ENCODE results near the gene FNDC3B.

The FNDC3B gene

GRCh38 chr3:172271386-172271976 lies 232.1 kb downstream of the FNDC3B start:
- H3K27me3 ChIP-seq: no peaks in the 10 kb centered on the region
- no peaks in the 10 kb centered on the region for H3K36me3 ChIP-seq
- no peak overlapping the region for H3K4me3 ChIP-seq (ENCODE audit: low read depth, low read length)
- TF ChIP-seq CTCF (IDR thresholded peaks at IDR 0.05; ENCODE audit: low read depth, low read length): no peak
- H3K9me3 ChIP-seq: no peaks in the 10 kb centered on the region
- DNase-seq: no peak
- peaks cover 9% of the 10 kb centered on the region for H3K4me1 ChIP-seq

GRCh38 chr3:172272698-172273097 lies 233.3 kb downstream of the FNDC3B start:
- no peaks in the 10 kb centered on the region for H3K27me3 ChIP-seq
- H3K36me3 ChIP-seq: no peaks in the 10 kb centered on the region
- no peak overlapping the region for H3K4me3 ChIP-seq (ENCODE audit: low read depth, low read length)
- no peak for TF ChIP-seq CTCF (IDR thresholded peaks at IDR 0.05; ENCODE audit: low read depth, low read length)
- no peak for DNase-seq
- H3K4me1 ChIP-seq: peaks cover 9% of the 10 kb centered on the region
- no peaks in the 10 kb centered on the region for H3K9me3 ChIP-seq

- DNase-seq: no peak
- Histone ChIP-seq H3K27me3 (no peaks in the 10 kb centered on the region), H3K4me3 (ENCODE audit: low read depth, low read length) (no peak overlapping the region), H3K4me1 (peaks cover 9% of the 10 kb centered on the region), H3K36me3 (no peaks in the 10 kb centered on the region), H3K9me3 (no peaks in the 10 kb centered on the region)
- no peak for TF ChIP-seq CTCF (IDR thresholded peaks at IDR 0.05; ENCODE audit: low read depth, low read length)
These were observed 234.0 kb downstream of the FNDC3B start for GRCh38 chr3:172273378-172273777.

- Histone ChIP-seq H3K4me3 (ENCODE audit: low read depth, low read length) (no peak overlapping the region), H3K36me3 (no peaks in the 10 kb centered on the region), H3K4me1 (peaks cover 9% of the 10 kb centered on the region), H3K27me3 (no peaks in the 10 kb centered on the region), H3K9me3 (no peaks in the 10 kb centered on the region)
- TF ChIP-seq CTCF (IDR thresholded peaks at IDR 0.05; ENCODE audit: low read depth, low read length): no peak
- no peak for DNase-seq
These were observed 235.5 kb downstream of the FNDC3B start for GRCh38 chr3:172274906-172275305.

GRCh38 chr3:172275586-172275985 lies 236.2 kb downstream of the FNDC3B start:
- Histone ChIP-seq H3K9me3 (no peaks in the 10 kb centered on the region), H3K4me1 (peaks cover 9% of the 10 kb centered on the region), H3K27me3 (no peaks in the 10 kb centered on the region), H3K4me3 (ENCODE audit: low read depth, low read length) (no peak overlapping the region), H3K36me3 (no peaks in the 10 kb centered on the region)
- TF ChIP-seq CTCF (IDR thresholded peaks at IDR 0.05; ENCODE audit: low read depth, low read length): no peak
- DNase-seq: no peak

GRCh38 chr3:172276103-172276502 lies 236.7 kb downstream of the FNDC3B start:
- 0 out of 2 replicates have a peak, but pooled peaks have one; percentile 12 for TF ChIP-seq CTCF (IDR thresholded peaks at IDR 0.05; ENCODE audit: low read depth, low read length)
- Histone ChIP-seq H3K36me3 (no peaks in the 10 kb centered on the region), H3K4me3 (ENCODE audit: low read depth, low read length) (no peak overlapping the region), H3K4me1 (peaks cover 9% of the 10 kb centered on the region), H3K9me3 (no peaks in the 10 kb centered on the region), H3K27me3 (no peaks in the 10 kb centered on the region)
- no peak for DNase-seq

All from BE2C (cell line).